HG03039 (cell line): Measurements from ENCODE around the gene HIVEP2.

Experiments
- ATAC-seq: cut with Tn5 transposase; IDR thresholded peaks from one replicate; pipeline ENCODE4 v1.9.1; 2021; ENCODE audit warnings: mild to moderate bottlenecking, moderate library complexity; ENCODE audit not compliant: unreplicated experiment

The HIVEP2 gene

DNA sequence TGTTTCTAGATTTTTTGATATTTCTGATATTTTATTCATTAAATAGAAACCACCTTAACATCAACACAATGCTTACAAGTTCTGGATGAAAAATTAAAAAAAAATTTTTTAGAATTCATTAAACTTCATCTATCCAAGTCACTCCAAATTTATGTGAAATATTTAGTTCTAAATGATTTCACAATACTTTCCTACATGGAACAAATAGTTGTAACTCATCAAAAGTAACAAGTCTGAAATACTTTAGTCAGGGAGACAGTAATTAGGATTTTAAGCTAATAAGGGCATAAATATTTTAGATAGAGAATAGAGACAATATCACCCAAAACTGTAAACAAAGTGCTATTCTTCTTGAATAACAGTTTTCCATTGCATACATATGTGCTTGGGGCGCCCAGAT is 147.8 kb downstream of the HIVEP2 start:
- ATAC-seq: no peak

DNA sequence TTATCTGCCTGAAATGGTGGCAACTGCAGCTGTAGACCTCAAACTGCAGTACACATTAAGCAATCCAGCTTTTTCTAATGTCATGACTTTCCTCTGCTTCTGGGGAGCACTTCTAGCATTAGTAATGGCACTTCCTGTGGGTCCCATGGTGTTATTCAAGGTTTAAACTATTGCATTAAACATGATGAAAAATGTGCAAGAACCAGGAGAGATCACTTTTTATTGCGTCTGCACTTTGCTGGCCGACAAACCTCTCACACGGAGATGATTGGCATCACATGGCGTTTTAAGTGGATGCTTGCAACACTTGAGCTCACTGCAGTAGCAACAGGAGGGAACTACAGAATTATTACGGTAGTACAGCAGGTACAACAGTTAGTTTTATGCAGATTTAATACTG is 148.4 kb downstream of the HIVEP2 start:
- no peak for ATAC-seq

DNA sequence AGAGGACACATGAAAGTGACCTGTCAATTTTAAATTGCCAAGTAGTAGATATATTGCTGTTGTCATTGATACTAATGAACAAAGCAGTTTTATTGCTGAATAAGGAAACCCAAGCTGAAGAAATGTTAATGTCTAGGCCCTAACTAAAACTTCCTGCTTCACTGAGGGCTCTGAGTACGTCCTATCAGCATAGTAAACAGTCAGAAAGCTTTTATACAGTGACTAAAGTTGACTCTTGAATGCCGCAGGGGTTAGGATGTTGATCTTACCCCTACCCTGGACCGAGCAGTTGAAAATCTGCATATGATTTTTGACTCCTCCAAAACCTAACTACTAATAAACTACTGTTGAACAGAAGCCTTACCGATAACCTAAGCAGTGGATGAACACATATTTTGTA is 149.0 kb downstream of the HIVEP2 start:
- ATAC-seq: no peak

DNA sequence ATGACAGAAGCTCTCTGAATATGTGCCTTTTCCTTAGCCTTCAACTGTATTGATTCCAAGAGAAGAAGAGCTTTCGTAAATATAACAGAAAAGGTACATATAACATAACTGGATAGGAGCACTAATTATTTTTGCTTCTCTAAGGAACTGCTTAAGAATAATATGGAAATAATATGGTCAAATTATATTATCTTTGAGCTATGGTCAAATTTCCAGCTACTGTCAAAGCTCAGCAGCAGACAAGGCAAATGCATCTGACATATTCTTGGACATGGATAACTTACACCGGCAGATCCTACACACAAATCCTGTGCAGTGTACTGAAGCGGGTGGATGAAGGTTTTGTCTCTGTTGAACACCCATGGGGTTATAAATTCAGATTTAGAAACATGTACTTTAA is 150.6 kb downstream of the HIVEP2 start:
- ATAC-seq: no peak

DNA sequence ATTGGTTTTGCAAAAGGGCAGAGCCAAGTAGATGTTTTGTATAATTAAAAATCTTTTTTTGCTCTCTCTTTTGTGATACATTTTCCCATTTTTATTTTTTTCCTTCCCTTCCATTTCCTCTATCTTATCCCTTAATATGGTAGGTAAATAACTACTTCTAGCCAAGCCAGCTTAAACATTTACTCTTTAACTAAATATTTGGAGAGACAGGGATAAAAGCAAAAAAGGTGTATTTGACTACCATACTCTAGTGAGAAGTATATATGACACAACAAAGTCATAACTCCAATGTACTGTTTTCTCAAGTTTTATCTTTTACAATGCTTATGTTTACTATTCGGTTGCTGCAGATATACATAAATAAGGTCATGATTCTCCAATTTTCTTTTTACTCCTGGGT is 154.7 kb downstream of the HIVEP2 start:
- ATAC-seq: no peak

DNA sequence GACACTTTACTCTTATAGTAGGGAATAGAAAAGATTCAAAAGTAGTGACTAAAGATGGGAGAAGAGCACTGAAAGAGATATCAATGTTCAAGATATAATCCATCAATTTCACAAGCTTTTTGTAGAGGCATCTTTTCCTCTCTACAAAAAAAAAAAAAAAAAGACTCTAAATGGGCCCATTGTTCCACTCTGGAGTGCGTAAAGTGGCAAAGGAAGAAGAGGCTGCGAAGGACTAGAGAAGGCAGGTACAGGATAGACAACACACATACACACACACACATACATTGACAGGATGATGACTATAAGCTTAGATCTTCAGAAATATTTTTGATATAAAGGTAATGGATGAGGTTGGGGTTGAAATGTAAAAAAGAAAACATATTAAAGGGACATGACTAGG is 157.6 kb downstream of the HIVEP2 start:
- no peak for ATAC-seq

DNA sequence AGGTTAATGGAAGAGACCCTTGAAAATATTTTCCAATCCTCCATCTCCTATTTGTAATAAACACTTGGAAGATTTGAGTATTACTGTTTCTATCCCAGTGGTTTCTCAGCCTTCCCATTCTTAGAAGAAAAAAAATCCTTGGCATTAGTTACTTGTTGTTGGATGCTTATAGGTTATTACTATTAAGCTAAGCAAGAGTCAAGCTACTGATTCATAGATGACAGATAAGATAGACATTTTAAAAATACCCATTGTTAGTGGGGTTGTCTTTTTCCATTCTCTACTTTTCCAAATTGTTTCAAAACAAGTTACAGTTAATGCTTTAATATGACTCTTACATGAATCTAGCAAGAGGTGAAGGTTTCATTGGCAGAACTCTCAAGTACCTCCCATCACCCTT is 158.5 kb downstream of the HIVEP2 start:
- no peak for ATAC-seq

DNA sequence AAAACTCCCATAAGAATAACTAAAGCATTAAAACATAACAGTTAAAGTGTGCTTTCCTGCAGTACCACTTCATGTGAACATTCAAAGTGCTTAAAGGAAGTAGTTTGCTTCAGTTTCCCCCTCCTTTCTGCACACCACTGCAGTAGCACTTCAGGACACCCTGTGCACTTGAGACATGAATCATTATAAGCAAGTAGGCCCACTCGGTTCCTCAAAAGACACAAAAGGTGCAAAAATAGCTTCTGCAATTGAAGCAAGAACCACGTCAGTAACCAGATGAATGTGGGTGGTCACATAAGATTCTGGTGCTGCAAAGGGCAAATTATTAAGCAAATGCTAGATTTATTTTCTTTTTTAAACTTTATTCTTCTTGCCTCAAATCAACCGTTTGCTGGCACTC is 160.6 kb downstream of the HIVEP2 start:
- peak; percentile 99 for ATAC-seq

DNA sequence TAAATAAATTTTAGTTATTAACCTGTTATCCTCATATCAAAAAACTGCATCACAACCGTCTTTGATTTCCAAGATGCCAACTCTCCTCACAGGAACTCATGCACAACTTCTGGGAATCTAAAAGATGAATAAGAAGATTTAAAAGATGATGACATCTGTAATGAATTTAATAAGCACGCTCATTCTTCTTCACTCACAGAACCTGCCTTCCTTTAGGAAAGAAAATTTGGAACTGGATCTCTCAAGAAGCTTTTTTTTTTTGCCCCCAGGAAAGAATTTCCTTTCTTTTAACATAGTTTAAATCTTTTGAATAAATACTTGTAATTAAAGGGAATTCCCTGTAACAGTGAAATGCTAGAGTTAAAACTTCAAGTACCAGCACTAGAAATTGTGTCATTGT is 161.5 kb downstream of the HIVEP2 start:
- no peak for ATAC-seq

DNA sequence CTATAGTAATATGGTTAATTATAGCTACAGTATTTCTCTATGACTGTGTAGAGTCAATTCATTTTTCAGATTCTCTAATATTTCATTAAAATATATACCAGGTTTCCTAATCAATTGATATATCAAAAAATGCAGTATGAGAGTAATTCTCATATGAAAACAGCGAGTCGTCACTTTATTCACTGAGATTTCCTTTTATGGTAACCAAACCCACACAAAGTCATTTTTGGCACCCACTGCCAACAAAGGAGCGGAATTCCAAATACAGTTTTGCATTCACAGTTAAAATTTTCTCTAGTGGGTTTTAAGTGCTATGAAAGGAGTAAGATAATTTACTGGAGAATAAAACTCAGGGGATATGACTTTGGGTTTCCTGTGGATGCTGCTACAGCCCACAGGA is 163.8 kb downstream of the HIVEP2 start:
- no peak for ATAC-seq

DNA sequence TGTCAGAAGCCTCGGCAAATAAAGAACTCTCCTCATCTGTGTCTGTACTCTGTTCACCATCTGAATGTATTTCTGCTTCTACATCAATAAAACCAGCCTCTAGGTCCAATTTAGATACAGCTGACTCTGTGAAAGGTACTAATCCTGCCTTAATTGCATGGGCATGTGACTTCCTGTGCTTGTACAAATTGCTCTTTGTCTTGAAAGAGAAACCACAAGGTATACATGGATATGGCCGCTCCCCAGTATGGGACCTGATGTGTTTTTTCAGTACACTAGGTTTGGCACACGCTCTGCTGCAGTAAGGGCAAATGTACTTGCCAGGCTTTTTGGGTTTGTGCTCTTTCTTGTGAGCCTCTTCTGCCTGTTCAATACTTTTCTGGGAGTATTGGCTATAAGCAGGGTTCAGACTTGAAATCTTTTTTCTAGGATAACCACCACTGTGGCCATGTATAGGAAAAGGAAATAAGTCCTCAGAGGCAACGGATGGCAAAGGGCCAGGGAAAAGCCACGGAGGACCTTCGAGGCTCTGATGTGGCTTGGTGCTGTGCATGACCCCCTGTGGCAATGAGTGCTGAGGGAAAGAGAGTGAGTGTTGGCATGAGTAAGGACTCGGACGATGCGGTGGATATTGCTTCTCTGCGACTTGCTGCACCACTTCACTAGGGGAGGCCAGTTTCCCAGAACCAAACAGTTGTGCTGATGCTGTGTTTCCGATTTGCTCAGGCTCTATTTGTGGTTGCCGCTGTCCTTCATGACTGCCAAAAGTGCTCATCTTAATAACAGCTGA is 170.9 kb downstream of the HIVEP2 start:
- no peak for ATAC-seq

DNA sequence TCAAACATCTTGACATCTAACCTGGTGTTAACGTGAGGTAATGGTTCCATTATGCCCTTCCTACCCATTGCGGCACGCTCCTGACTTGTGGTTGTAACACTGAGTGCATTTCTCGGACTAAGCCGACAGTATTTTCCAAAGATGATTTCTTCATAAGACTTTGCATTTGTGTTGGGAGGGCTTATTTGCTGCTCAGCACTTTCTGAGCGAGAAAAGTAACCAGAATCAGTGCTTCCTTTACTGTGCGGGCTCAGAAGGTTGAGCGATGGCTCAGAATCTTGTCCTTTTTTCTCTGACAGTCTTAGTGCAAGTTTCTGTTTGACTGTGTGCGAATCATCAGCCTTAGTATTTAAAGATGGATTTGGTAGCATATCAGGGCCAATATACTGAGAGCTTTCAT is 171.7 kb downstream of the HIVEP2 start:
- ATAC-seq: no peak

DNA sequence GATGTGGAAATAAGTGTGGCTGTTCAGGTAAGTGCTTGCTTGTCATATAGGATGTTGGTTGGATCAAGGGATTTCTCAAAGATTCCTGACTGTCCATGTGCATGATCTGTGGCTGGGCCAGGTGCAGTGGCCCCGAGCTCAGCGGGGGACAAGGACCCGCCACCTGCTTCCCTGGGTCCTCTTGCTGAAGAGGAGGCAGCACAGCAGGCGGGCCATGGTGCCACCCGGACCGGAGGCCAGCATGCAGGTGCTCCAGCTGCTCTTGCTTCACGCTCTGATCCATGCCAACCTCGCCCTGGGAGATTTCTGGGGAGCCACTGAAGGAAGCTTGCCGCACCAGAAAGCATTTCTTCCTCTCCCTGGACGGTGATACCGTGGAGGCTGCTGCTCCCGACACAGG is 173.8 kb downstream of the HIVEP2 start:
- no peak for ATAC-seq

DNA sequence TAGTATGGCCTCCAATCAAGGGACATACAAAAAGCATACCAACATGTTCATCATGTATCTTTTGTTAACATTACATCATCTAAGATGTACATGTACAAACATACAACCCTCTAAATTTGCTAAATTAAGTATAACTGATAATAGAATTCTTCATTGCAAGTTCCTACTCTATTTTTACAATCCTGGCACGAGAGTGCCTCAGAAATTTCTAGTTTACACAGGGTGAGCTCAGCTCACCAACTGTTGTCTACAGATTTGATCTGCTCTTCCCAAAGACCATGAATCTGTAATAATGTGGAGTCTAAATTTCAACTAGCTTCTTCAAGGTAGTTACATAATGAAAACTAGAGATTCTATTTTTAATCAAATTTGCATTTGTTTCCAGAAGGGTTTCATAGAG is 179.7 kb downstream of the HIVEP2 start:
- ATAC-seq: no peak

DNA sequence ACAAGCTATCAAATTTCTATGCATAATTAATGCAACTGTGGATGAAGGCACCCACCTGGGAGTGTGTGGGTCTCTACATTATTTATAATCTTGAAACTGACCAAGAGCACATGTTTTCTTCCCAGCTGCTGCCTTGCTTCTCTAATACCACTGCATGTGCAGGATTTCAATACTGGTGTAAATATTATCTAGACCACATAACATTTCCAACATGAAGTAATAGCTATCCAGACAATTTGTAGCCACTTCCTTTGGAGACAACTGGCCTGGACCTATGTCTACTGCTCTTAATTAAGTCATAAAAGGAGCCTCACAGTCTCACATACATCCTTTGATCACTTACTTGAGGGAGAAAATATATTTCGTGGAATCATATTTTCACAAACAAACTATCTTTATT is 180.7 kb downstream of the HIVEP2 start:
- no peak for ATAC-seq

DNA sequence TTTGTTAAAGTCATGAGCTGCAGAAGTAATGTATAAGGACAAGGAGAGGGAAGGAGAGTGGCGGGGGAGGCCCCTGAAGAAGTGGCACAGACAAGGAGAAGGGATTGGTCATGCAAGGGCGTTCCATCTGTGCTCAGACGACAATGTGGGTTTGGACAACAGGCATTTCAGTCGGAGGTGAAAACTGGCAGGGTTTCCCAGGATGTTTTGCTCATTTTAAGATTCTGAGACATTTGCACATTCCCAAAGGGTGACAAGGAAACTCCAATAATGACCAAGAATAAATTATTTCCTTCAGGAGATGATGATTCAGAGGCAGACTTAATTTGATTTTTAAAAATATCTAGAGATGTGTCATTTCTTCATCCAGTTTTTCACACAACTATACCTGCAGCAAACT is 181.8 kb downstream of the HIVEP2 start:
- no peak for ATAC-seq

DNA sequence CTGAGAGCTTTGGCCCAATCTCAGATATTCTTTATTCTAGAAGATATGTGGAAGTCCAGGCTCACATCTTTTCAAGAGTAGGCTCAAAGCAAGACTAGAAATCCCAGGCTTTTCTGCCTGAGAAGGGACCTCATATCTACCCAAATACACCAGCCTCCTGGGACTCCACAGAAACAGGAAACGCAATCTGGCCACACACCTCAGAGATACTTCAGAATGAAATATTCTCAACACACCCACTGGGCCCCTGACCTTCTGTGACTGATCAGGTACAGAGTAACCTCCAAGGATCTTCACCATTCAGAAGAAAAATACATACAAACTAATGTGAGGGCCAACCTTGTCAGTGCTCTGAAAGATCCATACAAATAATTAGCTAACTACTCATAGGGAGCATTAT is 183.2 kb downstream of the HIVEP2 start:
- no peak for ATAC-seq

DNA sequence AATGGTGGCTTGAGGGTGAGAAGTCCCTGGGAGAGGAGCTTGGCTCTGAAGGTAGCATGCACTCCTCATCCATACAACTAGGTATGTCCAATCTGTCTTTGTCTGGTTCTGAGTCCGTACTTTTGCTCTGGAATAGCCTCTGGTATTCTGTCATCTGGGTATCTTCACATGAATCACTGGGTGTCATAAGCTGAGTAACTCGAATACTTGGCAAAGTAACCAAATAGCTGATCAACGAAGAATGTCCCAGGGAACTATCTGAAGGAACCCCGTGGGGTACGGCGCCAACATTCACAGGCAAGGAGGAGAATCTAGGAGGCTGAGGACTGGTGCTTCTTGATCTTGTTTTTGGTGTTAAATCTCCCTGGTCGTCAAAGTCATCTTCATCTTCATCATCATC is 184.8 kb downstream of the HIVEP2 start:
- ATAC-seq: no peak

DNA sequence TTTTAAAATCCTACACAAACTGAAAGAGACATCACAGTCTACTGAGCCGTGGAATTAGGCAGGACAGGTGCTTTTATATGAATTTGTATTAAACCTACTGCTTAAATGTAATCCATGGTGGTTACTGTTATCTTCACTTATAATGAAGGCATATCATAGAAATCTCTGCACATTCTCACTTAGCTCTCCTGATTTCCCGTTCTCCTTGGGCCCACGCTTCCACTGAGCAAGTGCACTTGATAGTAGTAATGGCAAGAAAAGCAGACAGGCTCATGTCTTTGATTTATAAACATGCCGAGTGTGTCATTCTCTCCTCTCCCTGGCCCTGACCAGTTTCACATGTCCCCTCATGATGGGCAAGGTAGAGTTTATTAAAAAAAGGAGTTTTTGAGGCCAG is 186.3 kb downstream of the HIVEP2 start:
- no peak for ATAC-seq

DNA sequence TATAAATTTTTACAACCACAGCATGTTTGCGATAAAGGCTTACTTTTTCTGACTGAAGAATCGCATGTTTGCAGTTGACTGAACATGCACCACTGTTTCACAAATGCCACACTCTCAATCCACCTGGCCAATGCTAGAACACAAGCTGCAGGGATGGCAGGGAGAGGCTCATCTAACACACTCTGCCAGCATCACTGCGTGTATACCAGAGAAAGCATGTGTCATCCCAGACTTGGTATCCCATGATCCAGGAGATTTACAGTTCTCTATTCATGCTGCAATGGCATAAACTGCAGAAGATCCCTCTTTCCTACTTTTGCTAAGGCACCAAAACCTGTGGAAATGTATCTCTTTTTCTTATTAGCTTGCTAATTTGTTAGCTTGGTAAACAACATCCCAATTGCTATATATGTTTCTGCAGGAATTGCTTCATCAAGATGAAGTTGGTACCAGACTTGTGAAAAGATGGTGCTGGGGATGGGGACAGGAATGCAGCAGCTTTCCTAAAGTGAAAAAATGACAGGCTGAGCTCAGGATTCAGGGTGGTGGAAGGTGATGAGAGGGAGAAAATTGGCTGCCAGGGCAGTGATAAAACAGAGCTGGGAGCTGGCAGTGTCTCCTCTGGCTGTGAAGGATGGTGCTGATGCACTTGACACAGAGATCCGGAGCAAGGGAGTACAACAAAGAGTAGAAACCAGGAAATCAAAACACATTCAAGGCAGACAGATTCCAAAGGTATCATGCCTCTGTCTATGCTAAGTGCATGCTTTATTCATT is 186.9 kb downstream of the HIVEP2 start:
- ATAC-seq: no peak

DNA sequence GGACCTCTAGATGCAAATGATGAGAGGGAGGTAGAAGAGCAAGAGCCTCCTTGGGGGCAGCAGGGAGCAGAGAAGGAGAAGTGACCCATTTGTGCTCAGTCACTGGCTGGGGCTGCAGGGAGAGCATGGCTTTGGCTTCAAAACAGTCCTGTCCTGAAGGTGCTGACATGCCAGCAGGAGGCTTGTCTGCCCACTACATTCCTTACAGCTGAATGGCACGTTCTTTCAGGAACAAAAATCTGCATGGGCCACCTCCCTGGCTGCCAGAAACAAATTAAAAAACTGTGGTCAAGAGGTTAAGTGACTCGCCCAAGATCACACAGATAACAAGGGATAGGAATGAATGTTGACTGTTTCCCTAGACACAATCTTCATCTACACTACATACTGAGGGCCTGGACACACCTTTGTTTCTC is 188.8 kb downstream of the HIVEP2 start:
- no peak for ATAC-seq

DNA sequence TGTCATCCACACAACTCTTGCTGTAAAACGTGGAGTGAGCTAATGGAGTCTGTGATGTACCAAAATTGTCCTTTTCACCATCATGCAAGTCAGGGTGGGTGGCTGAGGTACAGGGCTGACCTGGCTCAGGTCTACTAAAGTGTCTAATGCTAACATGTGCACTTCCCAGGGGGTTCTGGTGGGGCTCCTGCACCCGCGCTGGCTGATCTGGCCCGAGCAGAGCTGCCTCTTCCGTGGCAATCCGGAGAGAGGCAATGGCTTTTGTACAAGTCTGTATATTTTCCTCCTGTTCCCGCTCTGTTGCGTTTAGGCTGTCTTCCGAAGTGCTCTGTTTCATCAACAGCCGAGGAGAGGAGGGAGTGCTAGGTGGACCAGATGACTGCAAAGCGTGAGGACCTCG is 191.8 kb downstream of the HIVEP2 start:
- ATAC-seq: no peak

DNA sequence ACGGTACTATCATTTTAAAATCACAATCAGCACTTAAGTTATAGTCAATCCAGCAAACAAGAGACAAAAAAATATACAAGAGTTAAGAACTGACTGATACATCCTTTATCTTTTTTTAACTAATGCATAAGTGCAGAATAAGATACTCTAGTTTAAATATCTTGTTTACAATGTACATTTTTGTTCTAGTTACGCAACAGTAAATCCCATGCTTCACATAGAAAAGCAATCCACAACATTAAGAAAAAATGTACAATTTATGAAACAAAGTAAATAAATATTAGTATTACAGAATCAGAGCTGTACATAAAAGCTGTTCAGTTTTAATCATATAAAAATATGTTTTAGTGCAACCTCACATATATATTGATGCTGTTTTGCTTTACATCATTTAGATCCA is 192.6 kb downstream of the HIVEP2 start:
- no peak for ATAC-seq
